ENCODE results near the gene TRAPPC10.

TRAPPC10 gene, protein sequence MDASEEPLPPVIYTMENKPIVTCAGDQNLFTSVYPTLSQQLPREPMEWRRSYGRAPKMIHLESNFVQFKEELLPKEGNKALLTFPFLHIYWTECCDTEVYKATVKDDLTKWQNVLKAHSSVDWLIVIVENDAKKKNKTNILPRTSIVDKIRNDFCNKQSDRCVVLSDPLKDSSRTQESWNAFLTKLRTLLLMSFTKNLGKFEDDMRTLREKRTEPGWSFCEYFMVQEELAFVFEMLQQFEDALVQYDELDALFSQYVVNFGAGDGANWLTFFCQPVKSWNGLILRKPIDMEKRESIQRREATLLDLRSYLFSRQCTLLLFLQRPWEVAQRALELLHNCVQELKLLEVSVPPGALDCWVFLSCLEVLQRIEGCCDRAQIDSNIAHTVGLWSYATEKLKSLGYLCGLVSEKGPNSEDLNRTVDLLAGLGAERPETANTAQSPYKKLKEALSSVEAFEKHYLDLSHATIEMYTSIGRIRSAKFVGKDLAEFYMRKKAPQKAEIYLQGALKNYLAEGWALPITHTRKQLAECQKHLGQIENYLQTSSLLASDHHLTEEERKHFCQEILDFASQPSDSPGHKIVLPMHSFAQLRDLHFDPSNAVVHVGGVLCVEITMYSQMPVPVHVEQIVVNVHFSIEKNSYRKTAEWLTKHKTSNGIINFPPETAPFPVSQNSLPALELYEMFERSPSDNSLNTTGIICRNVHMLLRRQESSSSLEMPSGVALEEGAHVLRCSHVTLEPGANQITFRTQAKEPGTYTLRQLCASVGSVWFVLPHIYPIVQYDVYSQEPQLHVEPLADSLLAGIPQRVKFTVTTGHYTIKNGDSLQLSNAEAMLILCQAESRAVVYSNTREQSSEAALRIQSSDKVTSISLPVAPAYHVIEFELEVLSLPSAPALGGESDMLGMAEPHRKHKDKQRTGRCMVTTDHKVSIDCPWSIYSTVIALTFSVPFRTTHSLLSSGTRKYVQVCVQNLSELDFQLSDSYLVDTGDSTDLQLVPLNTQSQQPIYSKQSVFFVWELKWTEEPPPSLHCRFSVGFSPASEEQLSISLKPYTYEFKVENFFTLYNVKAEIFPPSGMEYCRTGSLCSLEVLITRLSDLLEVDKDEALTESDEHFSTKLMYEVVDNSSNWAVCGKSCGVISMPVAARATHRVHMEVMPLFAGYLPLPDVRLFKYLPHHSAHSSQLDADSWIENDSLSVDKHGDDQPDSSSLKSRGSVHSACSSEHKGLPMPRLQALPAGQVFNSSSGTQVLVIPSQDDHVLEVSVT

DNA sequence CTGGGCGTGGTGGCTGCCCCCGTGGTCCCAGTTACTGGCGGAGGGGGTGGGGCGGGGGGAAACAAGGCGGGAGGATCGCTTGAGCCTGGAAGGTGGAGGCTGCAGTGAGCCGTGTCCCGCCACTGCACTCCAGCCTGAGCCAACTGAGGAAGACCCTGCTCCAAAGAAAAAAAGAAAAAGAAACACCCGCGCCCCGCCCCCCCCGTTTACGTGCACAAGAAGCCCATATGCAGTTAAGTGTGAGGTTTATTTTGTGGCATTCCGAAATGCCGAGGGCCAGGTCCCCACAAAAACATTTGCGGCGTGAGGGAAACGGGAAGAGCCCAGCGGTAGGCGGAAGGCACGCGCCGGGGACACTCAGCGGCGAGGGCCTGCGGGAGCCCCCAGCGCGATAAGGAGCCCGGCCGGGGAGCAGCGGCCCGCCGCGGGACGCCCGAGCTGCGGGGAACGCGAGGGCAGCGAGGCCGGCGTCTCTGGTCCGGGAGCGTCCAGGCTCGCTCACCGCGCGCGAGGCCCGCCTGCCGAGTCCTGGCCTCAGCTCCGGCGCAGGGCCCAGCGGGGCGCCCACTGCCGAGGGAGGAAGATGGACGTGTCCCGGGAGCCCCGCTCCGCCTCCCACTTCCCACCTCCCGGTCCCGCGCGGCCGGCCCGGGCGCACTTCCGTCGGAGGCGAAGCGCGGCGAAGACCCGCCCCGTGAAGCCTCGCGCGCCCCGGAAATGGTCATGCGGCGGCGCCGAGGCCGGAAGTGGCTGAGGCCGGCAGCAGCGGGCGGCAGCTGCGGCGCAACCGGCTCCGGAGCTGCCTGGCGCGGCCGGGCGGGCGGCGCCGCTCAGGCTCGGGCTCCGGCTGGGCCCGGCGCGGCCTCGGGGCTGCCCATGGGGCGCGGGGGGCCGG is at the start of gene TRAPPC10:
TRAPPC10 (plus strand) TSS at position 731 of the 895 bp plus-strand sequence. CDS start 185 bp downstream, outside the sequence.
- Histone ChIP-seq H3K36me3 (ENCODE audit: control insufficient read depth, insufficient read depth, low read length) (no peaks in the 10 kb centered on the region), H3K9me3 (ENCODE audit: control insufficient read depth, insufficient read depth, low read length) (no peaks in the 10 kb centered on the region), H3K27me3 (ENCODE audit: control insufficient read depth, insufficient read depth, low read length) (no peaks in the 10 kb centered on the region), H3K4me3 (ENCODE audit: low read length) (peak within 1 kb of the TSS; percentile 76), H3K4me1 (ENCODE audit: control insufficient read depth, insufficient read depth, low read length) (peaks cover 1% of the 10 kb centered on the region; the same call in 1 of the 2 replicates), H3K27ac (ENCODE audit: low read length) (no peak within 1 kb of the TSS)
- WGBS (ENCODE audit: insufficient coverage, insufficient read length): no CpG with 5 or more reads among the region's 107 CpGs
- DNase-seq (ENCODE audit: low read depth, low spot score): peak; percentile 41

DNA sequence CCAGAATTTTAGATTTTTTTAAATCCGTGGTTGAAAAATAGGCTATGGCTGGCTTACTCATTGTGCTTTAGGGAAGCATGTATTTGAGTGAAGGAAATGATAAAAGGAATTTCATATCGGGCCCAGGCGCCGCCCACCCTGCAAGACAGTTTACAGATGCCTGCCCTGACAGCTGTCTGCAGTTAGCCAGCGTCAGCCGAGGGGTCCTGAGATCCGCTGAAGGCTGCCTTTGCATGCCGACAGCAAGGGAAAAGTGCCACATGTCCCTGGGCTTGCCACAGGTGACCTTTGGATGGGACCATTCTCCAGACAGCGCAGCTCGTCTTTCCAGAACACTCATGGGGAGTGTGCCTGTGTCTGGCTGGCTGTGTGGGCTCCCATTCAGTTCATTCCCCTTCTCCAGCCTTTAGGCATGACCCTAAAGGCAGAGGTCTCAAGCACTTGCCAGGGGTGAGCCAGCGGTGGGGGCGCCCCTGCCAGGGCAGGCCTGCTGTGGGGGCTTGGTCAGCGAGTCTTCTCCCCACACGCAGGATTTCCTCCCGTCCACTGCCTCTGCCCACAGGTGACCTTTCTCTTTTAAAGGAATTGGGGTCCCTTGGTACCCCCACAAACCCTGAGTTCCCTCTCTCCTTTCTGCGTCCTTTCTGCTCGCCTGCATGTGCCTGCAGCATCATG is 46.1 kb upstream of the TRAPPC10 start:
- no peaks in the 10 kb centered on the region for H3K9me3 ChIP-seq (ENCODE audit: control insufficient read depth, insufficient read depth, low read length)
- H3K4me3 ChIP-seq (ENCODE audit: low read length): no peak overlapping the region
- H3K27ac ChIP-seq (ENCODE audit: low read length): no peak overlapping the region
- no peaks in the 10 kb centered on the region for H3K4me1 ChIP-seq (ENCODE audit: control insufficient read depth, insufficient read depth, low read length)
- H3K27me3 ChIP-seq (ENCODE audit: control insufficient read depth, insufficient read depth, low read length): no peaks in the 10 kb centered on the region; the same call in 1 of the 2 replicates
- H3K36me3 ChIP-seq (ENCODE audit: control insufficient read depth, insufficient read depth, low read length): no peaks in the 10 kb centered on the region
- DNase-seq (ENCODE audit: low read depth, low spot score): no peak
- no CpG with 5 or more reads among the region's 17 CpGs for WGBS (ENCODE audit: insufficient coverage, insufficient read length)

DNA sequence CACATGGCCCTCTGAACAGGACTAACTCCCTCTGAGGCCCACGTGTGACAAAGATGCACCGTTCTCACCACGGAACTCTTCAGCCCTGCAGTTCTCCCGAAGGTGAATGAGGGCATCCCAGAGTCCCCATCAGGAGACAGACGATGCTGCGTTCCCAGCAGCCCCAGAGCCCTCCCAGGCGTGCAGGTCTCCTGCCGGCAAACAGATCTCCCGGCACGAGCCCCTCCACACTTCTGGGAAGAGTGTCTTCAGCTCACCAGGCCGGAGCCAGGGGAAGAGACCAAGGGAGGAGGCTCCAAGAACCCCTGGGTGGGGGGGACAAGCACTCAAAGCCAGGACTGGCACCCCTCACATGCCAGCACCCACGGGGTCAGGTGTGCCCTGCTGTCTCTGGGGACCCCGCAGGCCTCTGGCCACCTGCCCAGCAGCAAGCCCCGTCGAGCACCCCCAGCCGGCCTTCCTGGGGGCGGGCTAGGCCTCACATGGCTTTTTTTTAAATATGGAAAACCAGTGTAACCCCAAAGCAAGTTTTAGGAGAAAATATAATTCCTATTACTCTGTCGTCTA is 45.1 kb upstream of the TRAPPC10 start:
- no peaks in the 10 kb centered on the region for H3K9me3 ChIP-seq (ENCODE audit: control insufficient read depth, insufficient read depth, low read length)
- WGBS (ENCODE audit: insufficient coverage, insufficient read length): no CpG with 5 or more reads among the region's 18 CpGs
- H3K27me3 ChIP-seq (ENCODE audit: control insufficient read depth, insufficient read depth, low read length): no peaks in the 10 kb centered on the region; the same call in 1 of the 2 replicates
- H3K27ac ChIP-seq (ENCODE audit: low read length): no peak overlapping the region
- H3K4me3 ChIP-seq (ENCODE audit: low read length): no peak overlapping the region
- no peaks in the 10 kb centered on the region for H3K36me3 ChIP-seq (ENCODE audit: control insufficient read depth, insufficient read depth, low read length)
- DNase-seq (ENCODE audit: low read depth, low spot score): no peak
- H3K4me1 ChIP-seq (ENCODE audit: control insufficient read depth, insufficient read depth, low read length): no peaks in the 10 kb centered on the region

DNA sequence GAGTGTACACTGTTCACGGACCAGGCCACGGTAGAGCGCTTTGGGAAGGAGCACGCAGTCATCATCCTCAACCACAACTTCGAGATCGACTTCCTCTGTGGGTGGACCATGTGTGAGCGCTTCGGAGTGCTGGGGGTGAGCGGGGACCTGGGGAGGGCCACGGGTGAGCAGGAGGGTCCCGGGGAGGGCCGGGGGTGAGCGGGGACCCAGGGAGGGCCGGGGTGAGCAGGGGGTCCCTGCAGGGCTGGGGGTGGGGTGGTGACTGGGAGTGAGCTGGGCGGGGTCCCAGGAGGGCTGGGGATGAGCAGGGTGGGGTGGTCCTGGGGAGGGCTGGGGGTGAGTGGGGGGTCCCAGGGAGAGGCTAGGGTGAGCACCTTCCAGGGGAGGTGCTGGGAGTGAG is 44.1 kb upstream of the TRAPPC10 start:
- no peak for DNase-seq (ENCODE audit: low read depth, low spot score)
- H3K4me1 ChIP-seq (ENCODE audit: control insufficient read depth, insufficient read depth, low read length): no peaks in the 10 kb centered on the region
- no peaks in the 10 kb centered on the region for H3K9me3 ChIP-seq (ENCODE audit: control insufficient read depth, insufficient read depth, low read length)
- no peaks in the 10 kb centered on the region for H3K36me3 ChIP-seq (ENCODE audit: control insufficient read depth, insufficient read depth, low read length)
- no peaks in the 10 kb centered on the region; the same call in 1 of the 2 replicates for H3K27me3 ChIP-seq (ENCODE audit: control insufficient read depth, insufficient read depth, low read length)
- H3K27ac ChIP-seq (ENCODE audit: low read length): no peak overlapping the region
- WGBS (ENCODE audit: insufficient coverage, insufficient read length): no CpG with 5 or more reads among the region's 15 CpGs
- H3K4me3 ChIP-seq (ENCODE audit: low read length): no peak overlapping the region

DNA sequence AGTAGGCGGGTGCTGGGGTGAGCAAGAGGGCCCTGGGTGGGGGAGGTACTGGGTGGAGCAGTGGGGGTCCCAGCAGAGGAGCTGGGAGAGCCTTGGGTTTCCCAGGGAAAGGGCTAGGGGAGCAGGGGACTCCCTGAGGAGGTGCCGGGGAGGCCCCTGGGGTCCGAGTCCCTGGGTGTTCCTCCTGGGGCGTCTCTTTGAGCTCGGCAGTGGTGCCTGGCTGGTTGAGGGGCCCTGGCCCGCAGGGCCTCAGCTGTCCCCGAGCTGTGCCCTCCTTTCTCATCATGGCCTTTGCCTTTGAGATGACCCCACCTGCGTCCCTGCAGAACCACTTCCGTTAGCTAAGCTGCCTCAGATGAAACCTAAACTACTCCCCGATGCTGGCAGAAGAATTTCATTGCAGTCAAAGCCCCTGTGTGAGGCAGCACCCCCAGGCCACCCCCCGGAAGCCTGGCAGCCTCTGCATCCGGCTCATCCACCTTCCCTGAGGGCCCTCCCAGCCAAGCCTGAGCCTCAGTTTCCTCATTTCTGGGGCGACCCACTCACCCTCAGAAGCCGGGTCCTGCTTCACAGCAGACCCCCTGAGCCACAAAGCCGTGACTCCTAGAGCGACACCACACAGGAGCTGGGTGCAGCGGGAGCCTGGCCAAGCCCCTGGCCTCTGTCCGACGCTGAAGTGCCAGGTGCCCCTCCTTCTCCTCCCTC is 43.5 kb upstream of the TRAPPC10 start:
- no CpG with 5 or more reads among the region's 19 CpGs for WGBS (ENCODE audit: insufficient coverage, insufficient read length)
- no peak for DNase-seq (ENCODE audit: low read depth, low spot score)
- H3K27me3 ChIP-seq (ENCODE audit: control insufficient read depth, insufficient read depth, low read length): no peaks in the 10 kb centered on the region; the same call in 1 of the 2 replicates
- no peaks in the 10 kb centered on the region for H3K9me3 ChIP-seq (ENCODE audit: control insufficient read depth, insufficient read depth, low read length)
- no peak overlapping the region for H3K4me3 ChIP-seq (ENCODE audit: low read length)
- no peaks in the 10 kb centered on the region for H3K36me3 ChIP-seq (ENCODE audit: control insufficient read depth, insufficient read depth, low read length)
- no peak overlapping the region for H3K27ac ChIP-seq (ENCODE audit: low read length)
- H3K4me1 ChIP-seq (ENCODE audit: control insufficient read depth, insufficient read depth, low read length): no peaks in the 10 kb centered on the region

DNA sequence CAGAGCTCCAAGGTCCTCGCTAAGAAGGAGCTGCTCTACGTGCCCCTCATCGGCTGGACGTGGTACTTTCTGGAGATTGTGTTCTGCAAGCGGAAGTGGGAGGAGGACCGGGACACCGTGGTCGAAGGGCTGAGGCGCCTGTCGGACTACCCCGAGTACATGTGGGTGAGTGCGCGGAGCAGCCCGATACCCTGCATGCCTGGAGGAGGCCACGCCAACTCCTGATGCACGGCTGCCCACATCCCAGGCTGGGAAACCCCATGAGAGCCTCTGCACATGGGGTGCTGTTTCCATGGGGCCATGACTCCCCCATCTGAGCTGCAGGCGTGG is 43.0 kb upstream of the TRAPPC10 start:
- no peaks in the 10 kb centered on the region; the same call in 1 of the 2 replicates for H3K27me3 ChIP-seq (ENCODE audit: control insufficient read depth, insufficient read depth, low read length)
- H3K4me1 ChIP-seq (ENCODE audit: control insufficient read depth, insufficient read depth, low read length): no peaks in the 10 kb centered on the region
- no peak overlapping the region for H3K27ac ChIP-seq (ENCODE audit: low read length)
- no peak for DNase-seq (ENCODE audit: low read depth, low spot score)
- H3K9me3 ChIP-seq (ENCODE audit: control insufficient read depth, insufficient read depth, low read length): no peaks in the 10 kb centered on the region
- no CpG with 5 or more reads among the region's 17 CpGs for WGBS (ENCODE audit: insufficient coverage, insufficient read length)
- no peaks in the 10 kb centered on the region for H3K36me3 ChIP-seq (ENCODE audit: control insufficient read depth, insufficient read depth, low read length)
- H3K4me3 ChIP-seq (ENCODE audit: low read length): no peak overlapping the region

DNA sequence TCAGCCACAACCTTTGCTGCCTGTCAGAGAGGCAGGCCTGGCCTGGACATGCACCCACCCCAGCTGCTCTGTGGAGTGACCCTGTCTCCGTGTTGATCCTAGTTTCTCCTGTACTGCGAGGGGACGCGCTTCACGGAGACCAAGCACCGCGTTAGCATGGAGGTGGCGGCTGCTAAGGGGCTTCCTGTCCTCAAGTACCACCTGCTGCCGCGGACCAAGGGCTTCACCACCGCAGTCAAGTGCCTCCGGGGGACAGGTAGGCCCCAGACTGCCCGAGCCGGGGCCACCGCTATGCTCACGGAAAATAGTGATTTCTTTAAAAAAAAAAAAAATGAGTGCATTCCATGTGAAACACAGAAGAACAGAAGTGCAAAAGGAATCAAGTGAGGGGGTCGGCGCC is 41.6 kb upstream of the TRAPPC10 start:
- Histone ChIP-seq H3K9me3 (ENCODE audit: control insufficient read depth, insufficient read depth, low read length) (no peaks in the 10 kb centered on the region), H3K4me1 (ENCODE audit: control insufficient read depth, insufficient read depth, low read length) (no peaks in the 10 kb centered on the region), H3K27ac (ENCODE audit: low read length) (no peak overlapping the region), H3K36me3 (ENCODE audit: control insufficient read depth, insufficient read depth, low read length) (no peaks in the 10 kb centered on the region), H3K4me3 (ENCODE audit: low read length) (no peak overlapping the region), H3K27me3 (ENCODE audit: control insufficient read depth, insufficient read depth, low read length) (no peaks in the 10 kb centered on the region)
- WGBS (ENCODE audit: insufficient coverage, insufficient read length): no CpG with 5 or more reads among the region's 18 CpGs
- no peak for DNase-seq (ENCODE audit: low read depth, low spot score)

DNA sequence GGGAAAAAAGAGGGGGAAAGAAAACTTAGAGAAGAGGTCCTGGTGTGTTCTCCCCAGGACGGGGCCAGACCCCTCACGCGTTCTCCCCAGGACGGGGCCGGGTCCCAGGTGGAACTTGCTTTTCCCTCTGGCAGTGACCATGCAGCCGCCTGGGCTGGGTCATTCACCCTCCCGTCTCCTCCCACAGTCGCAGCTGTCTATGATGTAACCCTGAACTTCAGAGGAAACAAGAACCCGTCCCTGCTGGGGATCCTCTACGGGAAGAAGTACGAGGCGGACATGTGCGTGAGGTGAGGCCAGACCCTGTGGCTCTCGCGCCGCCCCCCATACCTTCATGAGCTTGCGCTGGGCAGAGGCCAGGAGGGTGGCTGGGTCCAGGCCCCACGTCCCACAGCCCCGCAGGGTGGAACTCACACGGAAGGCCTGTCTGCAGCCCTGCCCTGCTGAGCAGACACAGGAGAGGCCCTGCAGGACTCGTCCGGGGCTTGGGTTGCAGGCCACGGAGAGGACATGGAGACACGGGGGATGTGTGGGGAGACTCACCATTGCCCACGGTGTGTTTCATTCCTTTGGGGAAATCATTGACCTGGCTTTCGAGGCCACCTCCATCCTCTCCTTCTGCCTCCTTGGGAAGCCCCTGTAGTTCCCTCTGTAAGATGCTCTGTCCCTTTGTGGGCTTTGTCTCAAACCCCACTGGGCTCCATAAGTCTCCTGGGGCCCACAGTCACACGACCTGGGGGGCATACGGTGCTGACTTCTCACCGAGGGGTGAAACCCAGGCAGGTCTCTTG is 40.7 kb upstream of the TRAPPC10 start:
- no peak overlapping the region for H3K27ac ChIP-seq (ENCODE audit: low read length)
- no CpG with 5 or more reads among the region's 29 CpGs for WGBS (ENCODE audit: insufficient coverage, insufficient read length)
- H3K27me3 ChIP-seq (ENCODE audit: control insufficient read depth, insufficient read depth, low read length): no peaks in the 10 kb centered on the region
- no peaks in the 10 kb centered on the region for H3K4me1 ChIP-seq (ENCODE audit: control insufficient read depth, insufficient read depth, low read length)
- no peak overlapping the region for H3K4me3 ChIP-seq (ENCODE audit: low read length)
- no peak for DNase-seq (ENCODE audit: low read depth, low spot score)
- H3K9me3 ChIP-seq (ENCODE audit: control insufficient read depth, insufficient read depth, low read length): no peaks in the 10 kb centered on the region
- no peaks in the 10 kb centered on the region for H3K36me3 ChIP-seq (ENCODE audit: control insufficient read depth, insufficient read depth, low read length)

Data from iPS DF 6.9 (cell line).